Measurements from ENCODE around the gene B4GALT5. TPM values are rescaled to one million over a fixed set of nuclear protein-coding genes. Genes with fewer than 3 reads are reported as not detected.
"Not testable (repeated sequence)": the region's sequence is repeated elsewhere in the genome, so short reads cannot be mapped to it uniquely, and the experiment has no call there.

Gene B4GALT5, protein sequence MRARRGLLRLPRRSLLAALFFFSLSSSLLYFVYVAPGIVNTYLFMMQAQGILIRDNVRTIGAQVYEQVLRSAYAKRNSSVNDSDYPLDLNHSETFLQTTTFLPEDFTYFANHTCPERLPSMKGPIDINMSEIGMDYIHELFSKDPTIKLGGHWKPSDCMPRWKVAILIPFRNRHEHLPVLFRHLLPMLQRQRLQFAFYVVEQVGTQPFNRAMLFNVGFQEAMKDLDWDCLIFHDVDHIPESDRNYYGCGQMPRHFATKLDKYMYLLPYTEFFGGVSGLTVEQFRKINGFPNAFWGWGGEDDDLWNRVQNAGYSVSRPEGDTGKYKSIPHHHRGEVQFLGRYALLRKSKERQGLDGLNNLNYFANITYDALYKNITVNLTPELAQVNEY
- 10 to 100 TPM; 18.6 to 19.0 TPM for total RNA-seq

DNA sequence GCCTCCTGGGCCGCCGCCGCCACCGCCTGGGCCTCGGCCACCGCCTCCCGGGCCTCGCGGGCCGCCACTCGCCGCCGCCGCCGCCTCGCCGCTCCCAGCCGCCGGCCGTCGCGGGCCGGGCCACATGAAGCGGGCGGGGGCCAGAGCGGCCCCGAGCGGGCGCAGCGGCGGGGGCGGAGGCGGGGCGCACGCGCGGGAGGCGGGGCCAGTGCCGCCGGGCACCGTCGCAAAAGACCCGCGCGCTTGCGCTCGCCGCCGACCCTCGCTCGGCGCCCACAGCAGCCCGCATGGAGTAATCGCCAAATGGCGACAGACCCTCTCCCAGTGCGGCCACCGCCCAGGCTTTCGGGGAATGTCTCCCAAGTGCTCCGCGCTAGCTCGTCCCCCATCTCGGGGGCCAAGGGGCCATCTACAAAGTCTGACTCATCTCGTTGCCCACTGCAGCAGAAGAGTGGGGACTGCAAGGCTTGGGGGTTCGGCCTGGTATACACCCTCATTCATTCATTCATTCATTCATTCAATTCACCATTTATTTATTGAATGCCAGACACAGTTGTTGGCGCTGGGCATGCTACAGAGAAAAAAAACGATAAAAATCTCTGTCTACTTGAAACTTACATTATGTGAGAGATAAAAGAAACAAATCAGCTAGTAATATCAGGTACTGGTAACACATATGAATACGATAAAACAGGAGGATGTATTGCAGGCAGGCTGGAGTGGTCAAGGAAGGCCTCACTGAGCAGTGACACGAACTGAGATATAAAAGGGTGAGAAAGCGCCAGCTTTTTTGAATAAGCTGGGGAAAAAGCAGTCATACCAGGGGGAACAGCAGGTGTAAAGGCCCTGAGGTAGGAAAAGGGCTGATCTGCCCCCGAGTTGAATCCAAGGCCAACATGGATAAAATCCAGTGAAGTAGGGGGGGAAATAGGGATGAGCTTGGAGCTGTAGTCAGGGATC is at the start of gene B4GALT5:
B4GALT5 (minus strand) TSS at position 126 of the 960 bp plus-strand sequence. CDS start 188 bp downstream, outside the sequence.
- Mint-ChIP-seq H3K9me3 (no peaks in the 10 kb centered on the region), H3K4me1 (ENCODE audit: low read depth) (peaks cover 42% of the 10 kb centered on the region), H3K27me3 (ENCODE audit: low read depth) (peaks cover 3% of the 10 kb centered on the region), H3K27ac (peak within 1 kb of the TSS; percentile 86), H3K36me3 (ENCODE audit: low read depth) (peaks cover 3% of the 10 kb centered on the region), H3K4me3 (peak within 1 kb of the TSS; percentile 87)
- intact Hi-C loops (cut with micrococcal nuclease), result loop anchor here (5.0 kb wide), 2 partner anchors 37 to 98 kb away; partner anchors contain the start of gene SLC9A8
- CTCF ChIA-PET, result interaction anchor here (1.3 kb wide), 1 partner anchor 132 kb away, joined by 5 read pairs; no protein-coding TSS in a partner anchor
- DNase-seq, result peak; percentile 50

DNA sequence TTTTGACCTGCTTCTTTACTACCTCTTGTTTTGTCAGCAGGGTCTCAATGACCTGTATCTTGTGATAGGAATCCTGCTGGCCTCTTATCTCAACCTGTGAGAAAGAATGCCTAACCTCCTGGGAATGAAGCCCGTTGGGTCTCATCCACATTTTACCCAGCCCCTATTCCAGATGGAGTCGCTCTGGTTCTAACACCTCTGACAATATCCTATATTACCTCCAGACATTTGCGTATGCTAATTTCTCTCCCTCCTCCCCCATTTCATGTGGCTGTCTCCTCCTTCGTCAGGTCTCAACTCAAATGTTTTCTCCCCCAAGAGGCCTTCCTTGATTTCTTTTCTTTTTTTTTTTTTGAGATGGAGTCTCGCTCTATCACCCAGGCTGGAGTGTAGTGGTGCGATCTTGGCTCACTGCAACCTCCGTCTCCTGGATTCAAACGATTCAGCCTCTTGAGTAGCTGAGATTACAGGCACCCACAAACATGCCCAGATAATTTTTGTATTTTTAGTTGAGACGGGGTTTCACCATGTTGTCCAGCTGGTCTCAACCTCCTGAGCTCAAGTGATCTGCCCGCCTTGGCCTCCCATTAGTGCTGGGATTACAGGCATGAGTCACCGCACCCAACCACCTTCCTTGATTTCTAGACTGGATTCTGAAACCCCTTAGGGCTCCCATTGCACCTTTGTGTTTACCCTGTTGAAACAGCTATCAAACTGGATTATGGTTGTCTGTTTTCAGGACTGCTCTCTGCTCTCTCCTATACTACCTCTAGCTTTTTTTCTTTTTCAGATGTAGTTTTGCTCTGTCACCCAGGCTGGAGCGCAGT is 49.5 kb upstream of the B4GALT5 start:
- Mint-ChIP-seq H3K27me3 (ENCODE audit: low read depth) (peaks cover 38% of the 10 kb centered on the region), H3K9me3 (no peaks in the 10 kb centered on the region), H3K4me1 (ENCODE audit: low read depth) (peaks cover 9% of the 10 kb centered on the region), H3K27ac (no peak overlapping the region), H3K4me3 (no peak overlapping the region), H3K36me3 (ENCODE audit: low read depth) (no peaks in the 10 kb centered on the region)
- DNase-seq, result no peak
- intact Hi-C loops (cut with micrococcal nuclease), result no loop called here
- CTCF ChIA-PET, result no interaction called here

DNA sequence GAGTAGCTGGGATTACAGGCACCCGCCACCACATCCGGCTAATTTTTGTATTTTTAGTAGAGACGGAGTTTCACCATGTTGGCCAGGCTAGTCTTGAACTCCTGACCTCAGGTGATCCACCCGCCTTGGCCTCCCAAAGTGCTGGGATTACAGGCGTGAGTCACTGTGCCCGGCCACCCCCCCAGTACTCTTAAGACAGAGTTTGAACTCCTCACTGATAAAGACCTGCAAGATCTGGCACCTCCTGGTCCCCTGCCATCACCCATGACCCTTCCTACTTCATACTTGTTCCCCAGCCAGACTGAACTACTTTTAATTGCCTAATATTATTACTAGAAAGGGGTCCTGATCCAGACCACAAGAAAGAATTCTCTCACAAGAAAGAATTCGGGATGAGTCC is 48.2 kb upstream of the B4GALT5 start:
- intact Hi-C loops (cut with micrococcal nuclease); H3K4me1 Mint-ChIP-seq (ENCODE audit: low read depth); H3K36me3 Mint-ChIP-seq (ENCODE audit: low read depth); DNase-seq; H3K27ac Mint-ChIP-seq; H3K4me3 Mint-ChIP-seq; CTCF ChIA-PET; H3K9me3 Mint-ChIP-seq: not testable (repeated sequence)
- H3K27me3 Mint-ChIP-seq (ENCODE audit: low read depth), result peaks cover 35% of the 10 kb centered on the region

DNA sequence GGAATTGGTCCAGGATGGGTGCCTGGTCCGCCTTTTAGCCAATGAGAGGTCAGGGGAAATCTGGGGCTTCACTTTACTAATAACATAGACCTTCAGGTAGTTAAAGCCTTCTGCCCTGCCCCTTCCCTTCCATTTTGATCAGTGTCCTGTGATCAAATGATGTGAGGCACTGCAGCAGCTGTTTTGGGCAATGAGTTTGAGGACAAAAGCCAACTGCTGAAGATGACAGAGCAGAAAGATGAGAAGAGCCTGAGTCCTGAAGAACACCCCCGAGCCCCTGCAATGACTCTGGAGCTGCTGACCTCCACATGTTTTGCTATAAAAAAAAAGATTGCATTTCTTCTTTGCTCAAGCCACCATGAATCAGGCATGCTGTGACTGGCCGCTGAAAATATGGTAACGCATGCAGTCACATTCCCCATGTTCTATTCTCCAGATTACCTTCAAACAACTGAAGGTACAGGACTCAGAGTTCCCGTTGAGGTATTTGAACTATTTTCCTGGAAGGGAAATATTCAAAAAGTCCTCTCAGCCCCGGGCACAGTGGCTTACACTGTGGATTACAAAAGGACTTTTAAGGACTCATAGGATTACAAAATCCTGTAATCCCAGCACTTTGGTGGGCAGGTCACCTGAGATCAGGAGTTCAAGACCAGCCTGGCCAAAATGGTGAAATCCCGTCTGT is 45.7 kb upstream of the B4GALT5 start:
- H3K9me3 Mint-ChIP-seq, result no peaks in the 10 kb centered on the region

DNA sequence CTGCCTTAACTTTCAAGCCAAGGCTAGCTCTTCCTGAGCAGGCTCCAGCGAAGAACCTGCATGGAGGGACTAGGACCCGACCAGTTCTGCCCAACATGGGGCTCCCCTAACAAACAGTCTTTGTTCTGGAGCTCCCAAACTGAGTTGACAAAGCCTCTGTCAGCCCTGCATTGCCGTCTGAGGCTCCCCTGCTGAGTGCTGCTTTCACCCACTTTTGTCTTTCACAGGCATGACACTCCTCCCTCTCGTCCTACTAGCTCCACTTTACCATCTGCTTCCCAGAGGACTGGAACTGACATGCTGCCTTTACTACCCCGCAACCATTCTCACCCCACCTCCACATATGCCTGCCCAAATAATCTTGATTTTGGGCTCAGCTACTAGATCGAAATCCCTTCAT is 45.1 kb upstream of the B4GALT5 start:
- DNase-seq, result no peak
- intact Hi-C loops (cut with micrococcal nuclease), result no loop called here
- no peaks in the 10 kb centered on the region for H3K36me3 Mint-ChIP-seq (ENCODE audit: low read depth)
- peaks cover 27% of the 10 kb centered on the region for H3K27me3 Mint-ChIP-seq (ENCODE audit: low read depth)
- CTCF ChIA-PET, result interaction anchor here (1.0 kb wide), 1 partner anchor 88 kb away, joined by 3 read pairs; no protein-coding TSS in a partner anchor
- no peaks in the 10 kb centered on the region for H3K9me3 Mint-ChIP-seq
- H3K27ac Mint-ChIP-seq, result no peak overlapping the region
- H3K4me3 Mint-ChIP-seq, result no peak overlapping the region
- no peaks in the 10 kb centered on the region for H3K4me1 Mint-ChIP-seq (ENCODE audit: low read depth)

More for the DNA sequence above, 45.7 kb upstream of the B4GALT5 start:
- H3K27ac Mint-ChIP-seq, result no peak overlapping the region
- H3K4me1 Mint-ChIP-seq (ENCODE audit: low read depth), result no peaks in the 10 kb centered on the region
- no peak overlapping the region for H3K4me3 Mint-ChIP-seq
- H3K27me3 Mint-ChIP-seq (ENCODE audit: low read depth), result peaks cover 30% of the 10 kb centered on the region
- no peak for DNase-seq
- H3K36me3 Mint-ChIP-seq (ENCODE audit: low read depth), result no peaks in the 10 kb centered on the region
- CTCF ChIA-PET, result interaction anchor here (1.0 kb wide), 1 partner anchor 87 kb away, joined by 3 read pairs; no protein-coding TSS in a partner anchor
- intact Hi-C loops (cut with micrococcal nuclease), result no loop called here

DNA sequence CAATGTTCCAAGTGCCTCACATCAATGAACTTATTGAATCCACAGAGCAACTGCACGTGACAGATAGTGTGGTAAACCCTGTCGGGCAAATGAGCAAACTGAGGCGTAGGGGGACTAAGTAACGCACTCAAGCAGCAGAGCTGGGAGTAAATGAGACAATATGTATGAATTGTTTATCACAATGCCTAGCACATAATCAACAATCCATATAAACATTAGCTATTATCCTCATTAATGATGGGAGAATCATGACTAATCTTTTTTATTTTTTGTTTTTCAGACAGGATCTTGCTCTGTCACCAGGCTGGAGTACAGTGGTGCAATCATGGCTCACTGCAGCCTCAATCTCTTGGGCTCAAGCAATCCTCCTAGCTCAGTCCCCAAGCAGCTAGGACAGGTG is 43.9 kb upstream of the B4GALT5 start:
- peaks cover 29% of the 10 kb centered on the region for H3K27me3 Mint-ChIP-seq (ENCODE audit: low read depth)
- intact Hi-C loops (cut with micrococcal nuclease), result no loop called here
- H3K4me1 Mint-ChIP-seq (ENCODE audit: low read depth), result no peaks in the 10 kb centered on the region
- no peak for DNase-seq
- CTCF ChIA-PET, result interaction anchor here (0.6 kb wide), 1 partner anchor 95 kb away, joined by 3 read pairs; no protein-coding TSS in a partner anchor
- no peaks in the 10 kb centered on the region for H3K9me3 Mint-ChIP-seq
- H3K36me3 Mint-ChIP-seq (ENCODE audit: low read depth), result no peaks in the 10 kb centered on the region
- H3K4me3 Mint-ChIP-seq, result no peak overlapping the region
- no peak overlapping the region for H3K27ac Mint-ChIP-seq

DNA sequence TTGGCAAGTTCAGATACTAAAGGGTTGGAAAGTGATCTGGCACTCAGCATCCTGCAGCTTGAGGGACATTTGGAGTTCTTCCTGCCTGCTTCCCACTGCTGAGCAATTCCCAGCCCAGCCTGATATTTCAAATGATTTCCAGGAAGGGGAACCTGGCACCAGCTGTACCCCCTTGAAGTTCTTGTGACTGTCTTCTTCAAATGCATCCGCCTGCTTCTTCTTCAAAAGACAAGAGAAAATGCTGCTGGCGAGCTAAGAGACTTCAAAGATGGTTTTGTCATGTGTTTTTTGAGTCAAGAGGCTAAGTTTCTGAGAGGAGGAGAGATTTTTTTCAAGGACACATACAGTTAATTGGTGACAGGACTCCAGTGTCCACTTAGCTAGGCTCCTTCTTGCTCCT is 42.6 kb upstream of the B4GALT5 start:
- no peak for DNase-seq
- Mint-ChIP-seq H3K36me3 (ENCODE audit: low read depth) (no peaks in the 10 kb centered on the region), H3K9me3 (no peaks in the 10 kb centered on the region), H3K27me3 (ENCODE audit: low read depth) (peaks cover 30% of the 10 kb centered on the region), H3K4me3 (no peak overlapping the region), H3K4me1 (ENCODE audit: low read depth) (no peaks in the 10 kb centered on the region), H3K27ac (no peak overlapping the region)
- CTCF ChIA-PET, result no interaction called here
- intact Hi-C loops (cut with micrococcal nuclease), result no loop called here

DNA sequence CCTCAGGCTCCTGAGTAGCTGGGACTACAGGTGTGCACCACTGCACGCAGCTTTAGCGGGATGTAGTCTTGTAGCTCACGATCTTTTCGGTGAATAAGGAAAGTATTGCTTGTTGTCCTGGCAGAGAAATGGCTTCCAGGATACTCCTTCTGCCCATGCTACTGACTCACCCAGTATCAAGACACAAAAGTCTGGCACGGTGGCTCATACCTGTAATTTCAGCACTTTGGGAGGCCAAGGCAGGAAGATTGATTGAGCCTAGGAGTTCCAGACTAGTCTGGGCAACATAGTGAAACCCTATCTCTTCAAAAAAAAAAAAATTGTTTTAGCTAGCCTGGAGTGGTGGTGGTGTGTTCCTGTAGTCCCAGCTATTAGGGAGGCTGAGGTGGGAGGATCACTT is 40.9 kb upstream of the B4GALT5 start:
- H3K27ac Mint-ChIP-seq, result no peak overlapping the region
- H3K9me3 Mint-ChIP-seq, result no peaks in the 10 kb centered on the region
- H3K36me3 Mint-ChIP-seq (ENCODE audit: low read depth), result no peaks in the 10 kb centered on the region
- H3K4me3 Mint-ChIP-seq, result no peak overlapping the region
- intact Hi-C loops (cut with micrococcal nuclease), result no loop called here
- peaks cover 5% of the 10 kb centered on the region for H3K4me1 Mint-ChIP-seq (ENCODE audit: low read depth)
- CTCF ChIA-PET, result no interaction called here
- H3K27me3 Mint-ChIP-seq (ENCODE audit: low read depth), result peaks cover 30% of the 10 kb centered on the region
- DNase-seq, result no peak

DNA sequence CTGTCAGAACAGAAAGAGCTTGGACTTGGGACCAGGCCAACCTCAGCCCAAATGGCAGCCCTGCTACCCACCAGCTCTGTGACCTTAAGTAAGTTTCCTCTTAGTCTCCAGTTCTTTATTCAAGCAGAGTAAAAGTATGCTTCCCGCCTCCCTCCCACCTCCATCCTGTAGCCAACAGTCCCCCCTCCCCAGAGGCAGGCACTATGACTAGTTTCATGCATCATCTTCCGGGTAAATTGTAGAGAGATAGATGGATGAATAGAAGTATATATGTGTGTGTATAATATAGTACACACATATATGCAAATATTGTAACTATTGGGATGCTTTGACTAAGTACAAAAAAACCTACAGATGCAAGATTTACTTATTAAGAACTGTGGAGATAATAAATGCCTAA is 39.5 kb upstream of the B4GALT5 start:
- H3K27me3 Mint-ChIP-seq (ENCODE audit: low read depth), result peaks cover 28% of the 10 kb centered on the region
- CTCF ChIA-PET, result no interaction called here
- H3K9me3 Mint-ChIP-seq, result no peaks in the 10 kb centered on the region
- H3K4me1 Mint-ChIP-seq (ENCODE audit: low read depth), result peaks cover 5% of the 10 kb centered on the region
- H3K27ac Mint-ChIP-seq, result no peak overlapping the region
- DNase-seq, result no peak
- no peaks in the 10 kb centered on the region for H3K36me3 Mint-ChIP-seq (ENCODE audit: low read depth)
- H3K4me3 Mint-ChIP-seq, result no peak overlapping the region
- intact Hi-C loops (cut with micrococcal nuclease), result no loop called here

DNA sequence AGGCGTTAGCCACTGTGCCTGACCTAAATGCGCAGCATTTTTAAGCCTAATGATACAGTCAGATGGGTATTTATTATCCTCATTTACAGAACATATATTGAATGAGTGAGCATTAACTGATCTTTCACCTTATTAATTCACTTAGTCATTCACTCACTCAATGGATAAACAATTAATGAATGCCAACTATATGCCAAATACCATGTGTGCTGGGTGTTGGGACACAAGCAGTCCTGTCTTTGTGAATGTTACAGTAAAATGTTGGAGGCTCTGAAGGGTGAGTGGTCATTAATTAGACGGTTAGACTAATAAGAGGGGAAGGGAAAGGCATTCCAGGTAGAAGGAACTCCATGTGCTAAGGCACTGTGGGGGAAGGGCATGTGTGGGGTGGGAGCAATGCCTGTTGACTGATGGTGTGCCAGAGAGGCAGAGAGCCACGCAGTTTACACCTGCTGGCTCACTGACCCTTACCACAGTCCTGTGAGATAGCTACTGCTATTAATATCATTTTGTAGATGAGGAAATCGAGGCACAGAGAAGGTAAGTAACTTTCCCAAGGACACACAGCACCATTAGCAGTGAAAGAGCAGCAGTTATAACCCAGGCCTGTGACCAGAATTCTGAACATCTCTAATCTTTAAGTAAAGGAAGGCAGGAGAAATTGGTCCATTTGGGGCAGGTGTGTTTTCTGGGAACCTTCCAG is 38.7 kb upstream of the B4GALT5 start:
- no peak for DNase-seq
- H3K9me3 Mint-ChIP-seq, result no peaks in the 10 kb centered on the region
- intact Hi-C loops (cut with micrococcal nuclease), result no loop called here
- peaks cover 5% of the 10 kb centered on the region for H3K4me1 Mint-ChIP-seq (ENCODE audit: low read depth)
- CTCF ChIA-PET, result no interaction called here
- H3K27me3 Mint-ChIP-seq (ENCODE audit: low read depth), result peaks cover 26% of the 10 kb centered on the region
- no peak overlapping the region for H3K27ac Mint-ChIP-seq
- no peak overlapping the region for H3K4me3 Mint-ChIP-seq
- H3K36me3 Mint-ChIP-seq (ENCODE audit: low read depth), result no peaks in the 10 kb centered on the region

DNA sequence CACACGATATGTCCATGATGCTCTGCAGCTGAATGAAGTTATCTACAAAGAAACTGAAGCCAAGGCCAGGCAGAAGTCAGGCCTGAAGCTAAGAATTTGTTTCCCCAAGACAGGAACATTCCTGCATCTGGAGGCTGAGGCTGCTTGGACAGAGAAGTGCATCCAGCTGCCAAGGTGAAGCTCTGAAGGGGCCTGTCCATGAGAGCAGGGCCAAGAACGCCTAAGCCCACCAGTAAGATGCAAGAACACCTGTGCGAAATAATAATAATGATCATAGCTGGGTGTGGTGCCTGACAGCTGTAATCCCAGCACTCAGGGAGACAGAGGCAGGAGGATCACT is 37.7 kb upstream of the B4GALT5 start:
- Mint-ChIP-seq H3K27me3 (ENCODE audit: low read depth) (peaks cover 22% of the 10 kb centered on the region), H3K27ac (no peak overlapping the region), H3K36me3 (ENCODE audit: low read depth) (no peaks in the 10 kb centered on the region), H3K9me3 (no peaks in the 10 kb centered on the region), H3K4me1 (ENCODE audit: low read depth) (peaks cover 5% of the 10 kb centered on the region), H3K4me3 (no peak overlapping the region)
- intact Hi-C loops (cut with micrococcal nuclease), result no loop called here
- CTCF ChIA-PET, result interaction anchor here (1.2 kb wide), 1 partner anchor 94 kb away, joined by 5 read pairs; no protein-coding TSS in a partner anchor
- no peak for DNase-seq

All from activated naive CD4-positive, alpha-beta T cell treated with anti-CD3 and anti-CD28 coated beads for 36 hours (primary cell).